Body of pancreas (tissue), 4 donors: ENCODE data around the gene KANTR. TPM values are rescaled to one million over a fixed set of nuclear protein-coding genes. Genes with fewer than 3 reads are reported as not detected.

Experiments
- ATAC-seq: fragments of 150-250 bp; one replicate; pipeline ENCODE4 v1.9.1; 2016
- DNase-seq, 4 donors: peaks; one replicate each; pipeline ENCODE4 v3.0.0-alpha.2; 2019
- H3K27ac ChIP-seq, 4 donors: fragments of 200-600 bp; sonication (generic); 1 replicate in 3 of 4; 2 replicates in 1 of 4; pipeline versions ENCODE4 v1.5.1 to v1.6.1; 2016 to 2019; ENCODE audit warnings: mild to moderate bottlenecking in 1 of 4, mixed read lengths in 1 of 4, moderate library complexity in 1 of 4
- H3K27me3 ChIP-seq, 2 donors: fragments of 200-600 bp; sonication (generic); one replicate each; pipeline ENCODE4 v1.6.0; 2016; ENCODE audit warnings: mild to moderate bottlenecking in 1 of 2
- H3K36me3 ChIP-seq, 2 donors: fragments of 200-600 bp; sonication (generic); replicated peaks in 1 of 2; 2 replicates each; pipeline ENCODE4 v1.5.1; 2016; ENCODE audit warnings: low read depth in 2 of 2; ENCODE audit not compliant: insufficient read depth in 1 of 2
- H3K4me1 ChIP-seq: fragments of 200-600 bp; sonication (generic); one replicate; pipeline ENCODE4 v1.6.0; 2016
- H3K4me3 ChIP-seq, 2 donors: fragments of 200-600 bp; sonication (generic); 1 replicate in 1 of 2; 2 replicates in 1 of 2; pipeline ENCODE4 v1.5.1; 2016 to 2019
- H3K9me3 ChIP-seq, 3 donors: fragments of 200-600 bp; sonication (generic); 1 replicate in 2 of 3; 2 replicates in 1 of 3; pipeline ENCODE4 v1.5.1; 2016
- CTCF ChIP-seq, 7 experiments: fragments of 450-650 bp in 4 of 7; fragments of 200-600 bp in 3 of 7; sonication (generic) in 3 of 7; IDR thresholded peaks; one replicate each; pipeline ENCODE4 v1.5.1; 2016 to 2019; ENCODE audit warnings: antibody characterized with exemption in 7 of 7
- POLR2A ChIP-seq, 3 donors: fragments of 450-650 bp; IDR thresholded peaks; one replicate each; pipeline ENCODE4 v1.6.1; 2016; ENCODE audit warnings: antibody characterized with exemption in 3 of 3, mild to moderate bottlenecking in 2 of 3
- WGBS, 2 donors: methylation state at CpG; one replicate each; pipeline ENCODE4 v1.1.5; 2017; 5-methylcytosine and 5-hydroxymethylcytosine counted together
- intact Hi-C: fragments of 100-400 bp; cut with DNase I; formaldehyde crosslinking; loops from one replicate; pipeline ENCODE4 v1.15.1; 2023
- total RNA-seq, 2 donors: library from RNA; depleted of rRNA; stranded (reverse); fragments of >200 nt; gene quantifications; one replicate each; pipeline ENCODE4 v1.1.0, GENCODE V29; 2016

The KANTR gene
- total RNA-seq, 2 donors from 2014 or later, result 12.2 to 13.0 TPM

GRCh38 chrX:53075011-53075410 lies 18.9 kb upstream of the KANTR start:
- Histone ChIP-seq H3K27me3 (no peaks in the 10 kb centered on the region), H3K4me1 (peaks cover 14% of the 10 kb centered on the region), H3K36me3 (no peaks in the 10 kb centered on the region), H3K4me3 (no peak overlapping the region), H3K27ac (no peak overlapping the region), H3K9me3 (no peaks in the 10 kb centered on the region)
- 77 to 78% methylated on average over 3 to 7 of the region's 7 CpGs for WGBS, 2 donors
- intact Hi-C loops, result no loop called here
- TF ChIP-seq POLR2A (IDR thresholded peaks at IDR 0.05), result no peak
- TF ChIP-seq CTCF (IDR thresholded peaks at IDR 0.05), result no peak
- no peak for DNase-seq
- ATAC-seq, result no peak

GRCh38 chrX:53076671-53077070 lies 17.3 kb upstream of the KANTR start:
- TF ChIP-seq POLR2A (IDR thresholded peaks at IDR 0.05) (no peak), CTCF (IDR thresholded peaks at IDR 0.05) (no peak)
- ATAC-seq, result no peak
- H3K27ac ChIP-seq, result no peak overlapping the region
- intact Hi-C loops, result no loop called here
- WGBS, 2 donors, result 95 to 98% methylated on average over 12 to 19 of the region's 21 CpGs
- H3K4me3 ChIP-seq, result no peak overlapping the region
- peaks cover 11% of the 10 kb centered on the region for H3K4me1 ChIP-seq
- H3K36me3 ChIP-seq, result no peaks in the 10 kb centered on the region
- no peaks in the 10 kb centered on the region for H3K9me3 ChIP-seq
- no peaks in the 10 kb centered on the region for H3K27me3 ChIP-seq
- no peak for DNase-seq

GRCh38 chrX:53077207-53078197 lies 16.4 kb upstream of the KANTR start:
- H3K9me3 ChIP-seq, result no peaks in the 10 kb centered on the region
- intact Hi-C loops, result no loop called here
- H3K4me1 ChIP-seq, result peaks cover 2% of the 10 kb centered on the region
- H3K4me3 ChIP-seq, result no peak overlapping the region
- no peaks in the 10 kb centered on the region for H3K36me3 ChIP-seq
- ATAC-seq (no peak), DNase-seq (no peak)
- no peak overlapping the region for H3K27ac ChIP-seq
- 88 to 100% methylated on average over 3 to 19 of the region's 27 CpGs for WGBS, 2 donors
- H3K27me3 ChIP-seq, result no peaks in the 10 kb centered on the region
- TF ChIP-seq POLR2A (IDR thresholded peaks at IDR 0.05) (no peak), CTCF (IDR thresholded peaks at IDR 0.05) (no peak)

- intact Hi-C loops, result no loop called here
These were observed 15.0 kb upstream of the KANTR start for GRCh38 chrX:53078943-53079342.

More at GRCh38 chrX:53078943-53079342, 15.0 kb upstream of the KANTR start:
- ATAC-seq, result no peak
- Histone ChIP-seq H3K4me3 (no peak overlapping the region), H3K4me1 (peaks cover 8% of the 10 kb centered on the region), H3K9me3 (no peaks in the 10 kb centered on the region), H3K27ac (no peak overlapping the region), H3K36me3 (no peaks in the 10 kb centered on the region), H3K27me3 (no peaks in the 10 kb centered on the region)
- DNase-seq, result no peak
- WGBS, 2 donors, result 100% methylated on average over 1 of the region's 1 CpG; no CpG with 5 or more reads in 1 of the 2 donors
- TF ChIP-seq CTCF (IDR thresholded peaks at IDR 0.05), result no peak
